22Rv1 (cell line): ENCODE measurements around the gene ANG.
A peak's percentile ranks its signal among the peaks of the same experiment; 100 is the strongest.

Experiments used
- H3K27ac ChIP-seq: fragments of 450-650 bp; 2 replicates; pipeline ENCODE4 v1.5.1; 2017
- CTCF ChIP-seq: fragments of 450-650 bp; IDR thresholded peaks from 2 replicates; pipeline ENCODE4 v1.5.1; 2017; ENCODE audit warnings: mild to moderate bottlenecking
- ZFX ChIP-seq: fragments of 450-650 bp; IDR thresholded peaks from 2 replicates; pipeline ENCODE4 v1.6.1; 2017; ENCODE audit warnings: antibody characterized with exemption, borderline replicate concordance

Gene ANG

GRCh38 chr14:20683891-20684661, 4.5 kb upstream of the ANG start, which contains the start of gene RNASE4:
RNASE4 (plus strand) TSS chr14:20684560; CDS start chr14:20699372, 14,812 bp downstream.
- H3K27ac ChIP-seq: peak within 1 kb of the TSS; percentile 100
- TF ChIP-seq CTCF: no peak
- TF ChIP-seq ZFX: no peak

- TF ChIP-seq ZFX: no peak
- TF ChIP-seq CTCF: no peak
- H3K27ac ChIP-seq: peak overlapping the region; percentile 100
Measured at GRCh38 chr14:20684662-20685456, 3.7 kb upstream of the ANG start.

GRCh38 chr14:20686386-20687143, 2.0 kb upstream of the ANG start:
- H3K27ac ChIP-seq: peak overlapping the region; percentile 100
- TF ChIP-seq CTCF (no peak), ZFX (no peak)

- peak overlapping the region; percentile 100 for H3K27ac ChIP-seq
- TF ChIP-seq CTCF (no peak), ZFX (no peak)
Measured at GRCh38 chr14:20687362-20688166, 1.0 kb upstream of the ANG start.

GRCh38 chr14:20690848-20691640, 2.5 kb downstream of the ANG start:
- H3K27ac ChIP-seq: peak overlapping the region; percentile 100
- TF ChIP-seq CTCF (peak; percentile 87), ZFX (no peak)

- H3K27ac ChIP-seq: no peak overlapping the region
- no peak for TF ChIP-seq ZFX
- no peak for TF ChIP-seq CTCF
Measured at GRCh38 chr14:20692116-20692751, 3.7 kb downstream of the ANG start.
